ENCODE results near the gene MMEL1. TPM values are rescaled to one million over a fixed set of nuclear protein-coding genes. Genes with fewer than 3 reads are reported as not detected.

MMEL1 gene
- total and polyA plus RNA-seq, 2 experiments from 2014 or later: 0.93 to 1.8 TPM

GRCh38 chr1:2623571-2624337 lies 9.1 kb downstream of the MMEL1 start:
- WGBS (ENCODE audit: low lambda C conversion rate, missing lambda C conversion rate): 86% methylated on average over 12 of the region's 12 CpGs
- no peaks in the 10 kb centered on the region for H3K79me2 ChIP-seq
- TF ChIP-seq CTCF (IDR thresholded peaks at IDR 0.05; ENCODE audit: poor library complexity) (no peak), EZH2 (IDR thresholded peaks at IDR 0.05; ENCODE audit: borderline replicate concordance) (no peak), EZH2phosphoT487 (IDR thresholded peaks at IDR 0.05; ENCODE audit: low read depth, severe bottlenecking, unreplicated experiment) (no peak)
- H3K36me3 ChIP-seq (replicated peaks; ENCODE audit: insufficient read depth, low read depth): no peaks in the 10 kb centered on the region
- no peak overlapping the region for H3K27ac ChIP-seq
- H3K4me1 ChIP-seq (ENCODE audit: insufficient read depth): no peaks in the 10 kb centered on the region
- no peak overlapping the region for H2AFZ ChIP-seq
- no peak overlapping the region for H3K4me3 ChIP-seq
- no peaks in the 10 kb centered on the region for H3K9me2 ChIP-seq (replicated peaks; ENCODE audit: insufficient read depth)
- H4K20me1 ChIP-seq (ENCODE audit: insufficient read depth, poor library complexity, severe bottlenecking): no peaks in the 10 kb centered on the region
- H3K9me3 ChIP-seq (ENCODE audit: low read depth): no peaks in the 10 kb centered on the region
- H3K27me3 ChIP-seq: peaks cover 34% of the 10 kb centered on the region
- DNase-seq (ENCODE audit: low spot score): no peak
- H3K4me2 ChIP-seq: no peak overlapping the region

GRCh38 chr1:2617971-2618470 lies 14.8 kb downstream of the MMEL1 start:
- H3K9me2 ChIP-seq (replicated peaks; ENCODE audit: insufficient read depth): no peaks in the 10 kb centered on the region
- no peaks in the 10 kb centered on the region for H3K27me3 ChIP-seq
- 11% methylated on average over 1 of the region's 1 CpG for WGBS (ENCODE audit: low lambda C conversion rate, missing lambda C conversion rate)
- H3K9me3 ChIP-seq (ENCODE audit: low read depth): no peaks in the 10 kb centered on the region
- no peak overlapping the region for H3K4me2 ChIP-seq
- H3K27ac ChIP-seq: no peak overlapping the region
- DNase-seq (ENCODE audit: low spot score): no peak
- H4K20me1 ChIP-seq (ENCODE audit: insufficient read depth, poor library complexity, severe bottlenecking): no peaks in the 10 kb centered on the region
- H3K79me2 ChIP-seq: no peaks in the 10 kb centered on the region
- H3K4me1 ChIP-seq (ENCODE audit: insufficient read depth): no peaks in the 10 kb centered on the region
- TF ChIP-seq EZH2 (IDR thresholded peaks at IDR 0.05; ENCODE audit: borderline replicate concordance): no peak
- TF ChIP-seq EZH2phosphoT487 (IDR thresholded peaks at IDR 0.05; ENCODE audit: low read depth, severe bottlenecking, unreplicated experiment): no peak
- TF ChIP-seq CTCF (IDR thresholded peaks at IDR 0.05; ENCODE audit: poor library complexity): no peak
- H2AFZ ChIP-seq: no peak overlapping the region
- no peak overlapping the region for H3K4me3 ChIP-seq
- no peaks in the 10 kb centered on the region for H3K36me3 ChIP-seq (replicated peaks; ENCODE audit: insufficient read depth, low read depth)

GRCh38 chr1:2614145-2614544 lies 18.7 kb downstream of the MMEL1 start:
- Histone ChIP-seq H3K9me2 (replicated peaks; ENCODE audit: insufficient read depth) (no peaks in the 10 kb centered on the region), H3K27ac (no peak overlapping the region), H3K36me3 (replicated peaks; ENCODE audit: insufficient read depth, low read depth) (no peaks in the 10 kb centered on the region), H3K27me3 (no peaks in the 10 kb centered on the region), H2AFZ (no peak overlapping the region), H3K4me3 (no peak overlapping the region), H3K79me2 (no peaks in the 10 kb centered on the region), H3K9me3 (ENCODE audit: low read depth) (no peaks in the 10 kb centered on the region), H3K4me1 (ENCODE audit: insufficient read depth) (peaks cover 4% of the 10 kb centered on the region), H4K20me1 (ENCODE audit: insufficient read depth, poor library complexity, severe bottlenecking) (no peaks in the 10 kb centered on the region), H3K4me2 (no peak overlapping the region)
- 86% methylated on average over 2 of the region's 2 CpGs for WGBS (ENCODE audit: low lambda C conversion rate, missing lambda C conversion rate)
- DNase-seq (ENCODE audit: low spot score): no peak
- TF ChIP-seq CTCF (IDR thresholded peaks at IDR 0.05; ENCODE audit: poor library complexity) (no peak), EZH2 (IDR thresholded peaks at IDR 0.05; ENCODE audit: borderline replicate concordance) (no peak), EZH2phosphoT487 (IDR thresholded peaks at IDR 0.05; ENCODE audit: low read depth, severe bottlenecking, unreplicated experiment) (no peak)

All from hepatocyte (in vitro differentiated cells).